Measurements from ENCODE around the gene GRM7. TPM values are rescaled to one million over a fixed set of nuclear protein-coding genes. Genes with fewer than 3 reads are reported as not detected.

Gene GRM7
- total RNA-seq, 1 donor from 2014 or later, result 1.5 TPM

GRCh38 chr3:7687428-7688147 lies 826.7 kb downstream of the GRM7 start:
- no peak for DNase-seq (ENCODE audit: low read depth, low spot score)
- Mint-ChIP-seq H3K4me3 (no peak overlapping the region), H3K4me1 (no peaks in the 10 kb centered on the region), H3K27me3 (ENCODE audit: low read depth) (no peaks in the 10 kb centered on the region), H3K9me3 (peaks cover 9% of the 10 kb centered on the region), H3K27ac (ENCODE audit: unreplicated experiment) (no peak overlapping the region), H3K36me3 (ENCODE audit: low read depth) (no peaks in the 10 kb centered on the region)
- no peak for TF ChIP-seq CTCF (conservative IDR thresholded peaks at IDR 0.05)

GRCh38 chr3:7692866-7693265 lies 832.0 kb downstream of the GRM7 start:
- DNase-seq (ENCODE audit: low read depth, low spot score), result no peak
- Mint-ChIP-seq H3K36me3 (ENCODE audit: low read depth) (no peaks in the 10 kb centered on the region), H3K27ac (ENCODE audit: unreplicated experiment) (no peak overlapping the region), H3K4me1 (peaks cover 18% of the 10 kb centered on the region), H3K4me3 (no peak overlapping the region), H3K9me3 (peaks cover 2% of the 10 kb centered on the region), H3K27me3 (ENCODE audit: low read depth) (no peaks in the 10 kb centered on the region)
- TF ChIP-seq CTCF (conservative IDR thresholded peaks at IDR 0.05), result no peak

- H3K4me1 Mint-ChIP-seq, result peaks cover 18% of the 10 kb centered on the region
- no peaks in the 10 kb centered on the region for H3K36me3 Mint-ChIP-seq (ENCODE audit: low read depth)
- TF ChIP-seq CTCF (conservative IDR thresholded peaks at IDR 0.05), result no peak
- H3K4me3 Mint-ChIP-seq, result no peak overlapping the region
- no peak for DNase-seq (ENCODE audit: low read depth, low spot score)
- peaks cover 2% of the 10 kb centered on the region for H3K9me3 Mint-ChIP-seq
- no peak overlapping the region for H3K27ac Mint-ChIP-seq (ENCODE audit: unreplicated experiment)
- H3K27me3 Mint-ChIP-seq (ENCODE audit: low read depth), result no peaks in the 10 kb centered on the region
Observed at GRCh38 chr3:7693976-7694375, 833.1 kb downstream of the GRM7 start.

- Mint-ChIP-seq H3K27ac (ENCODE audit: unreplicated experiment) (no peak overlapping the region), H3K36me3 (ENCODE audit: low read depth) (no peaks in the 10 kb centered on the region)
Observed at GRCh38 chr3:7695049-7695448, 834.1 kb downstream of the GRM7 start.

GRCh38 chr3:7696320-7696719 lies 835.4 kb downstream of the GRM7 start:
- Mint-ChIP-seq H3K4me1 (peaks cover 30% of the 10 kb centered on the region), H3K9me3 (peaks cover 2% of the 10 kb centered on the region), H3K27me3 (ENCODE audit: low read depth) (no peaks in the 10 kb centered on the region), H3K27ac (ENCODE audit: unreplicated experiment) (no peak overlapping the region), H3K4me3 (no peak overlapping the region), H3K36me3 (ENCODE audit: low read depth) (no peaks in the 10 kb centered on the region)
- DNase-seq (ENCODE audit: low read depth, low spot score), result no peak
- no peak for TF ChIP-seq CTCF (conservative IDR thresholded peaks at IDR 0.05)

More at GRCh38 chr3:7695049-7695448, 834.1 kb downstream of the GRM7 start:
- Mint-ChIP-seq H3K9me3 (peaks cover 2% of the 10 kb centered on the region), H3K4me1 (peaks cover 20% of the 10 kb centered on the region), H3K27me3 (ENCODE audit: low read depth) (no peaks in the 10 kb centered on the region), H3K4me3 (no peak overlapping the region)
- no peak for DNase-seq (ENCODE audit: low read depth, low spot score)
- TF ChIP-seq CTCF (conservative IDR thresholded peaks at IDR 0.05), result no peak

All from neural crest cell (in vitro differentiated cells).